Measurements from ENCODE around the gene CDC14A. TPM values are rescaled to one million over a fixed set of nuclear protein-coding genes. Genes with fewer than 3 reads are reported as not detected.
A peak's percentile ranks its signal among the peaks of the same experiment; 100 is the strongest.

CDC14A gene
- total RNA-seq, 1 donor from 2014 or later, result 2.3 TPM

- Mint-ChIP-seq H3K4me3 (ENCODE audit: unreplicated experiment) (no peak overlapping the region), H3K36me3 (ENCODE audit: low read depth) (no peaks in the 10 kb centered on the region), H3K27me3 (ENCODE audit: low read depth) (no peaks in the 10 kb centered on the region), H3K4me1 (ENCODE audit: low read depth) (peaks cover 13% of the 10 kb centered on the region), H3K27ac (ENCODE audit: unreplicated experiment) (no peak overlapping the region), H3K9me3 (ENCODE audit: low read depth) (no peaks in the 10 kb centered on the region)
- no peak for DNase-seq (ENCODE audit: low spot score)
- no peak for TF ChIP-seq CTCF (IDR thresholded peaks at IDR 0.05)
Observed at GRCh38 chr1:100524355-100524754, 172.0 kb downstream of the CDC14A start.

- H3K36me3 Mint-ChIP-seq (ENCODE audit: low read depth), result no peaks in the 10 kb centered on the region
- no peak for DNase-seq (ENCODE audit: low spot score)
- TF ChIP-seq CTCF (IDR thresholded peaks at IDR 0.05), result no peak
Observed at GRCh38 chr1:100526894-100527293, 174.6 kb downstream of the CDC14A start.

GRCh38 chr1:100528871-100529270, 176.6 kb downstream of the CDC14A start:
- no peak overlapping the region for H3K4me3 Mint-ChIP-seq (ENCODE audit: unreplicated experiment)

More at GRCh38 chr1:100526894-100527293, 174.6 kb downstream of the CDC14A start:
- Mint-ChIP-seq H3K27ac (ENCODE audit: unreplicated experiment) (no peak overlapping the region), H3K27me3 (ENCODE audit: low read depth) (no peaks in the 10 kb centered on the region), H3K4me1 (ENCODE audit: low read depth) (peaks cover 30% of the 10 kb centered on the region), H3K9me3 (ENCODE audit: low read depth) (no peaks in the 10 kb centered on the region), H3K4me3 (ENCODE audit: unreplicated experiment) (no peak overlapping the region)

GRCh38 chr1:100530141-100530540, 177.8 kb downstream of the CDC14A start:
- peaks cover 32% of the 10 kb centered on the region for H3K4me1 Mint-ChIP-seq (ENCODE audit: low read depth)
- TF ChIP-seq CTCF (IDR thresholded peaks at IDR 0.05), result no peak
- no peak overlapping the region for H3K4me3 Mint-ChIP-seq (ENCODE audit: unreplicated experiment)
- peaks cover 5% of the 10 kb centered on the region for H3K27me3 Mint-ChIP-seq (ENCODE audit: low read depth)
- DNase-seq (ENCODE audit: low spot score), result no peak
- H3K27ac Mint-ChIP-seq (ENCODE audit: unreplicated experiment), result no peak overlapping the region
- no peaks in the 10 kb centered on the region for H3K9me3 Mint-ChIP-seq (ENCODE audit: low read depth)
- H3K36me3 Mint-ChIP-seq (ENCODE audit: low read depth), result no peaks in the 10 kb centered on the region

More at GRCh38 chr1:100528871-100529270, 176.6 kb downstream of the CDC14A start:
- TF ChIP-seq CTCF (IDR thresholded peaks at IDR 0.05), result no peak
- no peaks in the 10 kb centered on the region for H3K9me3 Mint-ChIP-seq (ENCODE audit: low read depth)
- H3K27ac Mint-ChIP-seq (ENCODE audit: unreplicated experiment), result peak overlapping the region; percentile 18
- peaks cover 30% of the 10 kb centered on the region for H3K4me1 Mint-ChIP-seq (ENCODE audit: low read depth)
- DNase-seq (ENCODE audit: low spot score), result no peak
- no peaks in the 10 kb centered on the region for H3K27me3 Mint-ChIP-seq (ENCODE audit: low read depth)
- H3K36me3 Mint-ChIP-seq (ENCODE audit: low read depth), result no peaks in the 10 kb centered on the region

GRCh38 chr1:100530880-100531487, 178.7 kb downstream of the CDC14A start:
- H3K27me3 Mint-ChIP-seq (ENCODE audit: low read depth), result peaks cover 12% of the 10 kb centered on the region
- peaks cover 32% of the 10 kb centered on the region for H3K4me1 Mint-ChIP-seq (ENCODE audit: low read depth)
- H3K9me3 Mint-ChIP-seq (ENCODE audit: low read depth), result no peaks in the 10 kb centered on the region
- H3K4me3 Mint-ChIP-seq (ENCODE audit: unreplicated experiment), result no peak overlapping the region
- no peak for TF ChIP-seq CTCF (IDR thresholded peaks at IDR 0.05)
- no peak for DNase-seq (ENCODE audit: low spot score)
- no peaks in the 10 kb centered on the region for H3K36me3 Mint-ChIP-seq (ENCODE audit: low read depth)
- H3K27ac Mint-ChIP-seq (ENCODE audit: unreplicated experiment), result no peak overlapping the region

Measured in chondrocyte (in vitro differentiated cells).